ENCODE measurements around the gene MAN2B2. TPM values are rescaled to one million over a fixed set of nuclear protein-coding genes. Genes with fewer than 3 reads are reported as not detected.
A peak's percentile ranks its signal among the peaks of the same experiment; 100 is the strongest.

MAN2B2 gene
- total RNA-seq, 4 donors from 2014 or later = 14.1 to 33.7 (median 27.0) TPM

- WGBS, 2 donors = 76 to 79% methylated on average over 4 of the region's 4 CpGs
- intact Hi-C loops (cut with DNase I; ENCODE audit: low total_unique reads) = loop anchor here (5.0 kb wide), 1 partner anchor 209 kb away; no protein-coding TSS in a partner anchor
- no peak for DNase-seq (ENCODE audit: low spot score in 2 of 2)
- TF ChIP-seq POLR2A (IDR thresholded peaks at IDR 0.05) (no peak), CTCF (IDR thresholded peaks at IDR 0.05) (no peak)
- no peak overlapping the region for H3K4me3 ChIP-seq (ENCODE audit: low read depth, poor library complexity, severe bottlenecking)
Measured at GRCh38 chr4:6546091-6546490, 28.9 kb upstream of the MAN2B2 start.

GRCh38 chr4:6546681-6547447 lies 28.1 kb upstream of the MAN2B2 start:
- TF ChIP-seq POLR2A (IDR thresholded peaks at IDR 0.05) (no peak), CTCF (IDR thresholded peaks at IDR 0.05) (peak in 1 of 3 donors; percentile 56)
- no peak for DNase-seq (ENCODE audit: low spot score in 2 of 2)
- WGBS, 2 donors = 25 to 28% methylated on average over 19 of the region's 19 CpGs

GRCh38 chr4:6548201-6548881 lies 26.6 kb upstream of the MAN2B2 start:
- TF ChIP-seq CTCF (IDR thresholded peaks at IDR 0.05) (no peak), POLR2A (IDR thresholded peaks at IDR 0.05) (no peak)
- intact Hi-C loops (cut with DNase I; ENCODE audit: low total_unique reads) = loop anchor here (5.0 kb wide), 1 partner anchor 211 kb away; no protein-coding TSS in a partner anchor
- 61 to 72% methylated on average over 8 of the region's 8 CpGs for WGBS, 2 donors
- H3K4me3 ChIP-seq (ENCODE audit: low read depth, poor library complexity, severe bottlenecking) = no peak overlapping the region
- DNase-seq (ENCODE audit: low spot score in 2 of 2) = no peak

More at GRCh38 chr4:6546681-6547447, 28.1 kb upstream of the MAN2B2 start:
- H3K4me3 ChIP-seq (ENCODE audit: low read depth, poor library complexity, severe bottlenecking) = no peak overlapping the region
- intact Hi-C loops (cut with DNase I; ENCODE audit: low total_unique reads) = loop anchor here (5.0 kb wide), 1 partner anchor 210 kb away; no protein-coding TSS in a partner anchor

- no peak for TF ChIP-seq POLR2A (IDR thresholded peaks at IDR 0.05)
- TF ChIP-seq CTCF (IDR thresholded peaks at IDR 0.05) = no peak
- intact Hi-C loops (cut with DNase I; ENCODE audit: low total_unique reads) = loop anchor here (5.0 kb wide), 1 partner anchor 212 kb away; no protein-coding TSS in a partner anchor
- DNase-seq (ENCODE audit: low spot score in 2 of 2) = no peak
- no peak overlapping the region for H3K4me3 ChIP-seq (ENCODE audit: low read depth, poor library complexity, severe bottlenecking)
- 59 to 66% methylated on average over 4 of the region's 4 CpGs for WGBS, 2 donors
Measured at GRCh38 chr4:6548882-6549230, 26.1 kb upstream of the MAN2B2 start.

- DNase-seq (ENCODE audit: low spot score in 2 of 2) = no peak
- TF ChIP-seq POLR2A (IDR thresholded peaks at IDR 0.05) = no peak
- TF ChIP-seq CTCF (IDR thresholded peaks at IDR 0.05) = no peak
- WGBS, 2 donors = 55 to 63% methylated on average over 7 of the region's 7 CpGs
- H3K4me3 ChIP-seq (ENCODE audit: low read depth, poor library complexity, severe bottlenecking) = no peak overlapping the region
- intact Hi-C loops (cut with DNase I; ENCODE audit: low total_unique reads) = loop anchor here (5.0 kb wide), 1 partner anchor 212 kb away; no protein-coding TSS in a partner anchor
Measured at GRCh38 chr4:6549445-6549844, 25.5 kb upstream of the MAN2B2 start.

All from lower leg skin (tissue), 4 donors.